Esophagus squamous epithelium (tissue), 5 donors: ENCODE measurements around the gene WWOX. TPM values are rescaled to one million over a fixed set of nuclear protein-coding genes. Genes with fewer than 3 reads are reported as not detected.

Source experiments
- DNase-seq: peaks from one replicate; lab custom pipeline; 2025; lab: John Stamatoyannopoulos, UW
- H3K27ac ChIP-seq, 4 donors: fragments of 200-600 bp; sonication (generic); one replicate each; pipeline ENCODE4 v1.5.1; 2016 to 2019; ENCODE audit warnings: mild to moderate bottlenecking in 1 of 4
- H3K27me3 ChIP-seq, 4 donors: fragments of 200-600 bp; sonication (generic); 1 replicate in 3 of 4; 2 replicates in 1 of 4; pipeline versions ENCODE4 v1.5.1 to v1.6.0; 2017 to 2021; ENCODE audit warnings: antibody characterized with exemption in 1 of 4
- H3K36me3 ChIP-seq, 3 donors: fragments of 200-600 bp; sonication (generic); one replicate each; pipeline ENCODE4 v1.5.1; 2016 to 2019
- H3K4me1 ChIP-seq, 3 donors: fragments of 200-600 bp; sonication (generic); one replicate each; pipeline ENCODE4 v1.5.1; 2017 to 2019
- H3K4me3 ChIP-seq, 4 donors: fragments of 200-600 bp; sonication (generic); 1 replicate in 3 of 4; 2 replicates in 1 of 4; pipeline ENCODE4 v1.5.1; 2016 to 2019; ENCODE audit warnings: mild to moderate bottlenecking in 2 of 4, moderate library complexity in 1 of 4
- H3K9me3 ChIP-seq, 3 donors: fragments of 200-600 bp; sonication (generic); one replicate each; pipeline ENCODE4 v1.5.1; 2016 to 2019
- CTCF ChIP-seq, 6 experiments: fragments of 450-650 bp in 4 of 6; fragments of 200-600 bp in 2 of 6; sonication (generic) in 2 of 6; IDR thresholded peaks; one replicate each; pipeline ENCODE4 v1.5.1; 2016 to 2019; ENCODE audit warnings: antibody characterized with exemption in 6 of 6, mild to moderate bottlenecking in 4 of 6, moderate library complexity in 4 of 6
- POLR2A ChIP-seq, 4 donors: fragments of 450-650 bp; IDR thresholded peaks; one replicate each; pipeline ENCODE4 v1.6.1; 2017; ENCODE audit warnings: antibody characterized with exemption in 4 of 4, mild to moderate bottlenecking in 4 of 4, moderate library complexity in 3 of 4
- WGBS, 2 donors: methylation state at CpG; one replicate each; pipeline ENCODE4 v1.1.5; 2018; 5-methylcytosine and 5-hydroxymethylcytosine counted together
- intact Hi-C: fragments of 100-400 bp; cut with DNase I; formaldehyde crosslinking; loops from one replicate; pipeline ENCODE4 v1.15.0; 2022
- total RNA-seq, 4 donors: library from RNA; depleted of rRNA; stranded (reverse); fragments of >200 nt; gene quantifications; one replicate each; pipeline ENCODE4 v1.1.0, GENCODE V29; 2016
- donor health status: DM: yes; HTN: yes; CAD: no.

The WWOX gene
- total RNA-seq, 4 donors from 2014 or later: 20.9 to 31.1 (median 27.5) TPM

GRCh38 chr16:78431004-78431670, 331.7 kb downstream of the WWOX start:
- no peak overlapping the region for H3K27ac ChIP-seq
- no peaks in the 10 kb centered on the region for H3K4me1 ChIP-seq
- no peaks in the 10 kb centered on the region for H3K9me3 ChIP-seq
- 87 to 94% methylated on average over 6 of the region's 6 CpGs for WGBS, 2 donors
- peaks cover 0 to 6% (median 0%) of the 10 kb centered on the region in 3 donors for H3K36me3 ChIP-seq
- TF ChIP-seq POLR2A (IDR thresholded peaks at IDR 0.05): no peak
- TF ChIP-seq CTCF (IDR thresholded peaks at IDR 0.05): no peak
- H3K4me3 ChIP-seq: no peak overlapping the region
- no peaks in the 10 kb centered on the region for H3K27me3 ChIP-seq
- intact Hi-C loops: no loop called here
- no peak for DNase-seq

GRCh38 chr16:78431701-78432100, 332.2 kb downstream of the WWOX start:
- WGBS, 2 donors: 92 to 98% methylated on average over 1 to 3 of the region's 3 CpGs
- Histone ChIP-seq H3K4me1 (no peaks in the 10 kb centered on the region), H3K27ac (no peak overlapping the region), H3K9me3 (no peaks in the 10 kb centered on the region), H3K27me3 (no peaks in the 10 kb centered on the region), H3K36me3 (peaks cover 0 to 6% (median 0%) of the 10 kb centered on the region in 3 donors), H3K4me3 (no peak overlapping the region)
- TF ChIP-seq POLR2A (IDR thresholded peaks at IDR 0.05) (no peak), CTCF (IDR thresholded peaks at IDR 0.05) (no peak)
- intact Hi-C loops: no loop called here
- no peak for DNase-seq

- Histone ChIP-seq H3K9me3 (no peaks in the 10 kb centered on the region), H3K27me3 (no peaks in the 10 kb centered on the region), H3K4me3 (no peak overlapping the region), H3K4me1 (no peaks in the 10 kb centered on the region), H3K36me3 (peaks cover 0 to 6% (median 0%) of the 10 kb centered on the region in 3 donors), H3K27ac (no peak overlapping the region)
- TF ChIP-seq POLR2A (IDR thresholded peaks at IDR 0.05): no peak
- no peak for TF ChIP-seq CTCF (IDR thresholded peaks at IDR 0.05)
- intact Hi-C loops: no loop called here
- no peak for DNase-seq
- 92 to 93% methylated on average over 8 to 17 of the region's 17 CpGs for WGBS, 2 donors
Measured at GRCh38 chr16:78432451-78432850, 333.0 kb downstream of the WWOX start.

- intact Hi-C loops: no loop called here
- Histone ChIP-seq H3K4me1 (no peaks in the 10 kb centered on the region), H3K36me3 (peaks cover 0 to 6% (median 0%) of the 10 kb centered on the region in 3 donors), H3K27ac (no peak overlapping the region), H3K9me3 (no peaks in the 10 kb centered on the region), H3K27me3 (no peaks in the 10 kb centered on the region), H3K4me3 (no peak overlapping the region)
- no peak for DNase-seq
- TF ChIP-seq CTCF (IDR thresholded peaks at IDR 0.05) (no peak), POLR2A (IDR thresholded peaks at IDR 0.05) (no peak)
- 87 to 90% methylated on average over 2 of the region's 2 CpGs for WGBS, 2 donors
Measured at GRCh38 chr16:78433116-78433515, 333.7 kb downstream of the WWOX start.

GRCh38 chr16:78434401-78434800, 334.9 kb downstream of the WWOX start:
- 90% methylated on average over 2 to 3 of the region's 4 CpGs for WGBS, 2 donors
- Histone ChIP-seq H3K27ac (no peak overlapping the region), H3K4me3 (no peak overlapping the region), H3K36me3 (peaks cover 0 to 6% (median 0%) of the 10 kb centered on the region in 3 donors), H3K4me1 (no peaks in the 10 kb centered on the region), H3K27me3 (no peaks in the 10 kb centered on the region), H3K9me3 (no peaks in the 10 kb centered on the region)
- intact Hi-C loops: no loop called here
- no peak for TF ChIP-seq CTCF (IDR thresholded peaks at IDR 0.05)
- no peak for TF ChIP-seq POLR2A (IDR thresholded peaks at IDR 0.05)
- no peak for DNase-seq
